GM08714 (cell line): Measurements from ENCODE around the gene PHACTR1.

Experiments used
- H3K4me3 ChIP-seq: fragments of 200-500 bp; sonication (Bioruptor generic); 2 replicates; pipeline ENCODE4 v1.5.1; 2014; ENCODE audit warnings: mild to moderate bottlenecking, low read length, inconsistent platforms
- ZNF274 ChIP-seq: IDR thresholded peaks from 2 replicates; pipeline ENCODE4 v1.6.1; 2012; ENCODE audit warnings: mild to moderate bottlenecking, low read depth, low read length

PHACTR1 gene

DNA sequence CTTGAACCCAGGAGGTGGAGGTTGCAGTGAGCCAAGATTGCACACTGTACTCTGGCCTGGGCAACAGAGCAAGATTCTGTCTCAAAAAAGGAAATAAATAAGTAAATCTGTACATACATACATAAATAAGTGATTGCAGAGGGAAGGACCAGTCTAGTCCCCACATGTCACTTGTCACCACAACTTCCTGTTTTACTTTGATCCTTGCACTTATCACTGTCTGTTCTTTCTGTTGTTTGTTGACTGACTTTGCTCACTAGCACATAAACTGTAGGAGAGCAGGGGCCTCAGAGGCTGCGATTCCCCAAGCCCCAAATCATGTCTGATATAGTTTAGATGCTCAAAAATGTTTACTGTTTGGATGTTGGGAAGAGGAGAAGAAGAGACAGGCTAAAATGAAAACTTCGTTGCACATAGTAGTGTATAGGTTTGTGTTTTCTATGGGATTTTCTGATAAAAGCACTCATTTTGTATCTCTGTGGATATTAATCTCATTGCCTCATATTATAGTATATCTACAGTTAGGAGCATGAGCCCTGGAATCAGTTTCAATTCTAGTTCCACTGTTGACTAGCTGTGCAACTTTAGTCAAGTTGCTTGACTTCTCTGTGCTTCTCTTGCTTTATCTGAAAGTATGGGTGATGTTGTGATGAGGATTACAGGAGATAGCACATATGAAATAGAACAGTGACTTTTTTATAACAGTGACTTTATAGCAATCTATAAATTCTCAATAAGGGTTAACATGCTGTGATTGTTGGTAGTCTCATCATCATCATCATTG, 446.8 kb downstream of the PHACTR1 start:
- no peak for TF ChIP-seq ZNF274
- H3K4me3 ChIP-seq = no peak overlapping the region

DNA sequence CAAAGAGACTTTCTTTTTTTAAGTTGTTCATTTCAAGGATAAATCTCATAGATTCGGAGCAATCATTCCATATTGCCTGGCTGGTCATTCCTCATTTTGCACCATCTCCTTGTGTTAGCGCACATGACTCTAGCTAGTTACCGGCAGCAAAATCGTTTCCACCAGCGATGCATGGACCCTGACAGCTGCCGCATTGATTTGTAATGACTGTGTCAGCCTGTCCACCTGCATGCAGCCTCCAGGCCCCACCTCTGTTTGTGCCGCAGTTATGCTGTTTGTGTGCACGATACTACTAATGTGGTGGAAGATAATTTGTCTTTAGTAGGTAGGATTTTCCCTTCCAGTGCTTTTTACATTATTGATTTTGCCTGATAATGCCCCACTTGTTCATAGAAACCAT, 447.7 kb downstream of the PHACTR1 start:
- TF ChIP-seq ZNF274 = no peak
- H3K4me3 ChIP-seq = no peak overlapping the region

DNA sequence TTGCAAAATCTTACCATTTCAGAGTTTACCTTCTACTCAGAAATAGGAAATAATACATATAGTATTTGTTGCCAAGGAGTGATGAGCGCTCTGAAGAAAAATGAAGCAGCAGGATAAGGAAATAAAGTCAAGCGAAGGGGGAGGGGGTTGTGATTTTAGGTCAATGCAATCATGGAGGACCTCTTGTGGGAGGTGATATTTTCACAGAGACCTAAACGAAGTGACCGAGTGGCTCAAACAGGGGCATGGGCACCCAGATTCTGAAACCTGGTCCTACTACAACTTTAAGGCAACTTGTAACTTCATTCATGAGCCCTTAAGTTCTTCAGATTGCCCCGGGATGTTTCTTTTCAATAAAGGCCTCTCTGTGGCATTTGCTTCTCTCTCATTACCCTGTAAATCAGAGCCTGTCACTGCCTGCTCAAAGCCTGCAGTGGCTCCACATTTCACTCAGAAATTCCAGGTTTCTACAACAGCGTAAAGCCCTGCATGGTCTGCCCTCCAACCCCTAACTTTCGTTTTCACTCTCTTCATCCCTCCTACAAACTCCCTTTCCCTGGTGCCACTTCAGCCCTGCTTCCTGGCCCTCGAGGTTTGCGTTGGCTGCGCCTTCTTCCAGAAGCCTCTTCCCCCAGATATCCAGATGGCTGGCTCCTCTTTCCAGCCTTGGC, 449.1 kb downstream of the PHACTR1 start:
- H3K4me3 ChIP-seq = no peak overlapping the region
- no peak for TF ChIP-seq ZNF274

DNA sequence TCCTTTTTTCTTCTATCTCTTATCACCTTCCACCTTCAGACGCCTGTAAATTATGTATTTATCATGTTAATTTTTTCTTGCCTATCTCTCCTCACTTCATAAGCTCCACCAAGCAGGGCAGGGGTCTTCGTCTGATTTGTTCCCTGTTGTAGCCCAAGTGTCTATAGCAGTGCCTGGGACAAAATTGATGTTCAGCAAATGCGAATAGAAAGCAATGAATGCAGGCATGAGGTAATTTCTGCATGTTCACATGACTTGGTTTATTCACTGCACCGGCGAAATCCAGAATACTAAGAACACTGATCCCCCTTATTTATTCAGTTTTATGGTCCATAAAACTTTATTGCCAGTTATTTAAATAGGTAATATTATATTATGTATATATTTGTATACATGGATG, 449.7 kb downstream of the PHACTR1 start:
- no peak for TF ChIP-seq ZNF274
- no peak overlapping the region for H3K4me3 ChIP-seq

DNA sequence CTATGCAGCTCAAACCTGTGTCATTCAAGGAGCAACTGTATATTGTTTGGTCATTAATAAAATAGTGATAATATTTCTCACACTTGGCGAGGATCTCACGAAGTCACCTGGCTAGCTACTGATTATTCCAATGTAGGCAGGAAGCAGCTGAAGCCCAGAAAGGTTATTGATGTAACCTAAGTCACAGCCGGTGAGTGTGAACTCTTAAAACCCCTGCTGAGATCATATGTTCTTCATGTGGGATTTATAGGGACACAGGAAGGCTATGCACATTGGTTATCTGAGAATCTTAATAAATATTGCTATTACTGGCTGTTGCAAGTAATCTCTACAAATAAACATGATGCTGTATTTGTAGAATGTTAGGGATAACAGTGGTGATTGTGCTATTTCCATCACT, 450.3 kb downstream of the PHACTR1 start:
- TF ChIP-seq ZNF274 = no peak
- H3K4me3 ChIP-seq = no peak overlapping the region

DNA sequence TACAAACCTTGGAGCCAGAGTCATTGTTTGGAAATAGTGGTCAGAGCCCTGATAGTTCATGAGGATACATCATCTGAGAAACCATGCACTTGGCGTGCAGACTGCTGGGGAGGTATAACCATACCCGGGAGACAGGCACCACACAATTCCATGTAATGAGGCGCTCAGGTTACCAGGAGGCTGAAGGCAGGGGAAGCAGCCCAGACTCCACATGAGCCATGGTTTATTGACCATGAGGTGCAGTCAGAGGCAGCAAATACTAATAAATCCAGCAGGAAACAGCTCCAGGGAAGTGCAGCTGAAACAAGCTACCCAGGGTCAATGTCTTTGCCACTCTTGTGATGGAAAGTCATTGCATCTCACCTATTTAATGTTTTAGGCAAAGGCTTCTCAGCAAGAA, 455.7 kb downstream of the PHACTR1 start:
- no peak overlapping the region for H3K4me3 ChIP-seq
- TF ChIP-seq ZNF274 = no peak

DNA sequence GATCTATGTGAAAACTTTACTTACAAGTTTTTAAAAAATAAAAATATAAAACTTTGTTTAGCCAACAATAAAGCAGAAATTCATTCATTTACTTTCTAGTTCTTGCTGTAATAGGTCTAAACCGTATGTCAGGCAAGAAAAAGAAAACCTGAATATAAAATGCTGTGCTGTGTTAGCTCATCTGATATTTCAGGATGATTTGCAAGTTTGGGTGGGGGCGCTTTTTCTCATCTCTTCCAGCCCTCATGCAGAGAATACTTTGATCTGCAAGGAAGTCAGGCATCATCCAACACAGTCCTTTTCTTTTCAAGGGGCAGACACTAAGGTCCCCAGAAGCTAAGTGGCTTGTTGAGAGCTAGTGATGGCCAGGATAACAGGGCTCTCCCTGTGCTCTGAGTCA, 458.5 kb downstream of the PHACTR1 start:
- no peak overlapping the region for H3K4me3 ChIP-seq
- TF ChIP-seq ZNF274 = no peak

DNA sequence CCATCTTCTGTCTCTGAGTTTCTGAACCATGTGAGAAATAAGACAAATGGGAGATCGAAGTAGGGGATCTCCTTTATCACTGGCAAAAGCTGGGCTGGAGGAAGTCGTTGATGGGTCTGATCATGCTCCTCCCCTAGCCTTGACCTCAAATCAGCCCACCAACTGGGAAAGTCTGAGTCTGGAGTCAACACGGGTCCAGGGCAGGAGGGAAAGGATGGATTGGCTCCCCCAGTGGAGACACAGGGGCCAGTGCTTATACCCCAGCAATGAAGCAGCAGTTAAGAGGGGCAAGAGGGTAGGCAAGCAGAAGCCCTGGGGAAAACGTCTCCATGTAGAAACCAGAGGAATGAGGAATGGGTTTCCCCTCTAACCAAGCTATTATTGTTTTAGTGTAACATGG, 459.2 kb downstream of the PHACTR1 start:
- H3K4me3 ChIP-seq = no peak overlapping the region
- TF ChIP-seq ZNF274 = no peak

DNA sequence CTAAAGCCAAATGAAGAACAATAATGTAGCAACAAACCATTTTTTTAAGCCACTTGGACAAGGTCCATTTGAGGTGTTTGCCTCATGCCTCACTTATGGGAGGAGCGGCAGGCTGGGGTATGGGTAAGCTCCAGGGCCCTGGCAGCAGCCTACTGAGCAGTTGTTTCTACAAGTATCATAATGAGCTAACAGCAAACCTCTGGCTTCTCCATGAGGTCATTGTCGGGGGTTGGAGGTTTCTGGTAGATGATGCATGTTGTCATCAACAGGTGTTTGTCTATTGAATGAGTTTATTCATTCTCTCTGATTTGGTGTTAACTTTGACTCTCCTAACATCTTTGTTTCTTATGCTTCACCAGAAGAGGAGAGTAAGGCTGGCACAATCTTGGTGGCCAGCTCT, 461.1 kb downstream of the PHACTR1 start:
- no peak for TF ChIP-seq ZNF274
- H3K4me3 ChIP-seq = no peak overlapping the region

DNA sequence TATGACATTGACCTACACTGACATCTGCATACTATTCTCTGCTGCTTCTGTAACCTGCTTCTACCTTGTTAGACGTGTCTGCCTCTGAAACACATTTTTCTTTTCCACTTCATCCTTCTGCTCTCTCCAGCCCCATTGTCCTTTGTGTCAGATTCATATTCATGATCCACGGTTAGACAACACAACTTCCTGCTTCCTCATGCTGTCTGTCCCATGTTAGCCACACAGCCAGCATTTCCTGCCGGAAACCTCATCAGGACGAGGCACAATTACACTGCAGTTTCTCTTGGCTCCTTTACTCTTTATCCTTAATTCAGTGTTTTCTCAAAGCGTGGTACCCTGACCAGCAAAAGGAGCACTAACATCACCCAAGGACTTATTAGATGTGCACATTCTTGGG, 461.5 kb downstream of the PHACTR1 start:
- no peak overlapping the region for H3K4me3 ChIP-seq
- TF ChIP-seq ZNF274 = no peak

DNA sequence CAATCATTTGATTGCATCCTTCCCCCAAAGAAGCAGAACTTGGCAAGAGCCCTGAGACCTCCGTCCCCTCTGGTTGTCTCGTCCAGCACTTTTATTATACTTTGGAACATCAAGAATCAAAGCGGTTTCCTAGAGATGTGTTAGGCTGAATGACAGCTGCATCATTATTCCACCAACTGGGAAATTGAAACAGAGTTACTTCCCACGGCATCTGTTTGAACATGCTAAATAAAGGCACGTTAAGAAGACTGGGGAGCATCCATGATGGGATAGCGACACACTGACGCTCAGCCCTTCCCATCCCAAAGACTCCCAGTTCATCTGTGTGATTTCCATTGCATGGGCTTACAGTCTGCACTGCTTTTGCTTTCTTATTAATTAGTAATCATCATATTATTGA, 464.0 kb downstream of the PHACTR1 start:
- TF ChIP-seq ZNF274 = no peak
- H3K4me3 ChIP-seq = no peak overlapping the region

DNA sequence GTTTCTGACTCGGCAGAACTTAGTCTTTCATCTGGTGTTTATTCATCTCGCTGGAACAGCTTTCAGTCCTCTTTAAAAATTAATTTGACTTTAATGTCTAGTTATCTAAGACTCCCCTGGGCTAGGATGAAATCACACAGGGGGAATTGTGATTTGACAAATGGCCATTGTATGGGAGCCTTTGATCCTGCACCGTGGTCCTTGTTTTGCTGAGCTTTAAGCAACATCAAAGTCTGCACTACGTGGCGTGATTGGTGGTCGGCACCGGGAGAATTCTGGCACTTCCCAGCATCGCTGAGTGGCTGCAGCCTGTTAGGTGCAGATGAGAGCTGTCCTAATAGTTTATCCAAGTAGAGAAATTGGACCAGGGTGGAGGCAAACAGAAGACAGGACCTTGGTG, 464.8 kb downstream of the PHACTR1 start:
- no peak for TF ChIP-seq ZNF274
- no peak overlapping the region for H3K4me3 ChIP-seq

DNA sequence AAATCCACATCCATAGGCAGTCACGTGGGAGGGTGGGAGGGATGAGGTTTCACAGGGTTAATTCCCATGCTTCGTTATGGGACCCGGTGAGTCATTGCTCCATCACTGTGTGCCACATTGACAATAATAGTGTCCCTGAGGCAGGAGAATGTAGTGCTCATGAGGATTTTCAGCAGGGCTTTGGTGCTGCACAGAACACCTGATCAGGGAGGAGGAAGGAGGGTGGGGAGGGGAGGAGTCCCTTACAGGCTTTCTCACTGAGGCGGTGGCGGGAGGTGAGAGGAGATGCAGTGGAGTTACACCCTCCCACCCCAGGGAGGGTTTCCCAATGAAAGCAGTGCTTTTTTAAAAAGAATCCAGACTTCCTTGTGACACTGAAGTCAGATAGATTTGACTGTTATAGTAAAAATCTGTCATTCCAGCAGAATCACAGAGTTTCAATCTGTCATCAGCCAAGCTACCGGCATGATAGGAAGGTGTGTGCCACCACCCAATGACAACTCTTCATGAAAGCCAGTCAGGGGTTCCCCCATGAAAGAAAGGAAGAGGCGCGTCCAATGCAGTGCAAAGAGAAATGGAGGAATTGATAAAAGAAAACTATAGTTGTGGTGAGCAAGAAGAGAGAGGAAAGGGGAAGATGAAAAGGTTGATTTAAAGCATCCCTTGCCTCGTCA, 467.0 kb downstream of the PHACTR1 start:
- no peak overlapping the region for H3K4me3 ChIP-seq
- TF ChIP-seq ZNF274 = no peak

DNA sequence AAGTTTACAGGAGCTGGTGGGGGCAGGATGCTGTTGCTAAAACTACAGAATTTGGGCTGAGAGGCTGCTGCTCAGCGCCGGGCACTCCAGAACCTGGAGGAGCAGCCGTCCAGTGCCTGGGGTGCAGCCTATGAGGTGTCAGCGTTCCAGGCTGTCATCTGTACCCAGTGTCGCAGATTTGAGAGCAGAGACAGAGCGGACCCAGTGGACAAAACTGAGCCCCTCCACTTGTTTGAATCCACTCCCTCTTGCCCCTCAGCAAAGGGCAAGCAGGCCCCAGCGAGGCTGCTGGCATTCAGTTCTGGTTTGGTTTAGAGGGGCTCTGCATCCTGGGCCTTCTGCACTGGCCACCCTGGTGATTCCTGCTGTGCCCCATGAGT, 467.5 kb downstream of the PHACTR1 start:
- no peak overlapping the region for H3K4me3 ChIP-seq
- TF ChIP-seq ZNF274 = no peak

DNA sequence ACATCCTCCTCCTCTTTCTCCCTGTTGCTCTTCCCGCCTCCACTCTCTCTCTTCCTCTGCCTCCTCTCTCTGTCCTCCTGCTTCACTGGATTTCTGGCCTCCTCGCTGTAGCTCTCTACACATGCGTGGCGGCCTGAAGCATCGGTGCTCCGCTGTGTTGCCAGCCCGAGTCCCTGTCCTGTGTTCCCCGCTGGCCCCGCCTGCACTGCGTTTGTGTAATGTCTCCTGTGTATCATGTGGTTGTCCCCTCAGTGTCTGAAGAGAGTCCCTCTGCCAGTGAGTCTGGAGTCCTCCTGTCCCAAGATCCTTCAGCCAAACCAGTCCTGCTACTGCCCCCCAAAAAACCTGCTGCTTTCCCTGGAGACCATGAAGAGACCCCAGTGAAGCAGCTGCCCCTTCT, 468.0 kb downstream of the PHACTR1 start:
- TF ChIP-seq ZNF274 = no peak
- no peak overlapping the region for H3K4me3 ChIP-seq
